DND-41 (cell line): ENCODE data around the gene TMEM144.

Experiments used
- EZH2 ChIP-seq: IDR thresholded peaks from 3 replicates; pipeline ENCODE4 v1.6.1; 2012; ENCODE audit warnings: borderline replicate concordance, low read depth, mild to moderate bottlenecking, moderate library complexity, low read length, inconsistent platforms; ENCODE audit not compliant: severe bottlenecking
- TF ChIP-seq, protein P1 (sequence below): IDR thresholded peaks from 2 replicates; pipeline ENCODE4 v1.5.1; 2012; ENCODE audit warnings: borderline replicate concordance, low read length, moderate library complexity, mild to moderate bottlenecking; ENCODE audit not compliant: poor library complexity, severe bottlenecking; ENCODE audit errors: extremely low read depth

DNA sequence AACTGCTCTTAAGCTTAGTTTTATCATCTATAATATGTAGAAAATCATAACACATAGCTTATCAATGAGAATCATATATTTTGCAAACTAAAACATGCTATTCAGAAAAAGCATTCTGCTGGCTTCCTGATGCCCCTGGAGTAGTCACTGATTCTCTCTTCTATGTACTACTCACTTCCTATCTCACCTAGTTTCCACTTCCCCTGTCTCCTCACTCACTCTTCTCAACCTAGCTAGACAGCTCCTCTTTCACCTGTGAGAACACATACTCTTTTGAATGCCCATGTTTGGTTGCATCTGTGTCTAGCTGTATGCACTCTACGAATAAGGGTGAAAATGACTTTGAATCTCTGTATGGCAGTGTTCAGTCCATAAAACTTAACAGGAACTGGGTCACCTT is 9.3 kb downstream of the TMEM144 start:
- TF ChIP-seq, protein P1, sequence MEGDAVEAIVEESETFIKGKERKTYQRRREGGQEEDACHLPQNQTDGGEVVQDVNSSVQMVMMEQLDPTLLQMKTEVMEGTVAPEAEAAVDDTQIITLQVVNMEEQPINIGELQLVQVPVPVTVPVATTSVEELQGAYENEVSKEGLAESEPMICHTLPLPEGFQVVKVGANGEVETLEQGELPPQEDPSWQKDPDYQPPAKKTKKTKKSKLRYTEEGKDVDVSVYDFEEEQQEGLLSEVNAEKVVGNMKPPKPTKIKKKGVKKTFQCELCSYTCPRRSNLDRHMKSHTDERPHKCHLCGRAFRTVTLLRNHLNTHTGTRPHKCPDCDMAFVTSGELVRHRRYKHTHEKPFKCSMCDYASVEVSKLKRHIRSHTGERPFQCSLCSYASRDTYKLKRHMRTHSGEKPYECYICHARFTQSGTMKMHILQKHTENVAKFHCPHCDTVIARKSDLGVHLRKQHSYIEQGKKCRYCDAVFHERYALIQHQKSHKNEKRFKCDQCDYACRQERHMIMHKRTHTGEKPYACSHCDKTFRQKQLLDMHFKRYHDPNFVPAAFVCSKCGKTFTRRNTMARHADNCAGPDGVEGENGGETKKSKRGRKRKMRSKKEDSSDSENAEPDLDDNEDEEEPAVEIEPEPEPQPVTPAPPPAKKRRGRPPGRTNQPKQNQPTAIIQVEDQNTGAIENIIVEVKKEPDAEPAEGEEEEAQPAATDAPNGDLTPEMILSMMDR = no peak
- no peak for TF ChIP-seq EZH2
